LHCN-M2 (cell line): ENCODE measurements around the gene CSRNP2. TPM values are rescaled to one million over a fixed set of nuclear protein-coding genes. Genes with fewer than 3 reads are reported as not detected.

ENCODE experiments used
- DNase-seq: peaks from one replicate; pipeline ENCODE4 v3.0.0-alpha.2; 2012; ENCODE audit warnings: low read depth
- total RNA-seq: library from RNA; depleted of rRNA; stranded (reverse); fragments of >200 nt; gene quantifications from 2 replicates; pipeline ENCODE4 v1.2.3, GENCODE V29; 2014

Gene CSRNP2
- total RNA-seq, 1 experiment from 2014 or later: 31.5 TPM

GRCh38 chr12:51077930-51078329 is 5.5 kb downstream of the CSRNP2 start:
- DNase-seq: no peak

GRCh38 chr12:51076236-51076930 is 7.0 kb downstream of the CSRNP2 start:
- peak; percentile 88 for DNase-seq

GRCh38 chr12:51075390-51075789 is 8.0 kb downstream of the CSRNP2 start:
- no peak for DNase-seq

- peak; percentile 98 for DNase-seq
Measured at GRCh38 chr12:51071663-51072062, 11.7 kb downstream of the CSRNP2 start.

GRCh38 chr12:51070004-51070403 is 13.4 kb downstream of the CSRNP2 start:
- peak; percentile 51 for DNase-seq

- DNase-seq: no peak
Measured at GRCh38 chr12:51067771-51068170, 15.6 kb downstream of the CSRNP2 start.

GRCh38 chr12:51067229-51067628 is 16.2 kb downstream of the CSRNP2 start:
- no peak for DNase-seq

- no peak for DNase-seq
Measured at GRCh38 chr12:51065530-51065929, 17.9 kb downstream of the CSRNP2 start.

GRCh38 chr12:51062631-51063397 is 20.6 kb downstream of the CSRNP2 start:
- DNase-seq: no peak

GRCh38 chr12:51059086-51059485 is 24.3 kb downstream of the CSRNP2 start:
- DNase-seq: no peak

GRCh38 chr12:51056242-51056641 is 27.2 kb downstream of the CSRNP2 start:
- peak; percentile 66 for DNase-seq

GRCh38 chr12:51055060-51055459 is 28.3 kb downstream of the CSRNP2 start:
- no peak for DNase-seq

- DNase-seq: peak; percentile 44
Measured at GRCh38 chr12:51051787-51052186, 31.6 kb downstream of the CSRNP2 start.

- no peak for DNase-seq
Measured at GRCh38 chr12:51049525-51049924, 33.9 kb downstream of the CSRNP2 start.

- no peak for DNase-seq
Measured at GRCh38 chr12:51048661-51049251, 34.6 kb downstream of the CSRNP2 start.

GRCh38 chr12:51047655-51048540 is 35.5 kb downstream of the CSRNP2 start, which contains the start of gene LETMD1:
Gene LETMD1 (plus strand): TSS chr12:51048327. CDS start chr12:51048357, 30 bp downstream.
- DNase-seq: peak; percentile 98

- no peak for DNase-seq
Measured at GRCh38 chr12:51036279-51036678, 47.1 kb downstream of the CSRNP2 start.

GRCh38 chr12:51033457-51034089 is 49.8 kb downstream of the CSRNP2 start:
- no peak for DNase-seq

GRCh38 chr12:51033048-51033447 is 50.3 kb downstream of the CSRNP2 start:
- DNase-seq: no peak

GRCh38 chr12:51028813-51029150 is 54.6 kb downstream of the CSRNP2 start:
- no peak for DNase-seq
